ENCODE results near the gene ANAPC4.

- TF ChIP-seq CTCF (IDR thresholded peaks at IDR 0.05; ENCODE audit: low read depth, low read length, poor library complexity, severe bottlenecking) (no peak), EZH2phosphoT487 (IDR thresholded peaks at IDR 0.05; ENCODE audit: borderline replicate concordance, low read length) (no peak)
Measured at GRCh38 chr4:25367877-25368276, 9.2 kb upstream of the ANAPC4 start.

All from DOHH2 (cell line).